K562 (cell line): ENCODE measurements around the gene SLC2A9. TPM values are rescaled to one million over a fixed set of nuclear protein-coding genes. Genes with fewer than 3 reads are reported as not detected.

ENCODE experiments used
- ARID1B ChIP-seq: fragments of 450-650 bp; IDR thresholded peaks from 2 replicates; pipeline ENCODE4 v1.6.1; 2016; ENCODE audit warnings: antibody characterized with exemption, mild to moderate bottlenecking, inconsistent platforms
- CEBPG ChIP-seq, 3 experiments: fragments of 200-800 bp in 1 of 3; sonication (Bioruptor generic) in 1 of 3; sonication (generic) in 1 of 3; formaldehyde crosslinking in 1 of 3; IDR thresholded peaks in 2 of 3; conservative IDR thresholded peaks in 1 of 3; 2 replicates each; pipeline versions ENCODE4 v1.6.1 to v1.8.0; 2016 to 2022; ENCODE audit warnings: missing compliant biosample characterization in 2 of 3, missing genetic modification characterization in 2 of 3, mild to moderate bottlenecking in 1 of 3, missing genetic modification reagents in 1 of 3
- COPS2 ChIP-seq: fragments of 450-650 bp; conservative IDR thresholded peaks from 2 replicates; pipeline ENCODE4 v1.6.1; 2016; ENCODE audit warnings: mild to moderate bottlenecking, moderate library complexity
- EP400 ChIP-seq: fragments of 450-650 bp; IDR thresholded peaks from 2 replicates; pipeline ENCODE4 v1.6.1; 2017; ENCODE audit warnings: antibody characterized with exemption, mild to moderate bottlenecking, moderate library complexity
- ETV1 ChIP-seq: fragments of 450-650 bp; conservative IDR thresholded peaks from 2 replicates; pipeline ENCODE4 v1.6.1; 2016; ENCODE audit warnings: missing genetic modification characterization, control low read depth, low read depth, missing compliant biosample characterization
- GTF2B ChIP-seq: IDR thresholded peaks from 2 replicates; pipeline ENCODE4 v1.6.1; 2011; ENCODE audit not compliant: insufficient read length; ENCODE audit errors: extremely low read depth
- HMGXB4 ChIP-seq: sonication (generic); formaldehyde crosslinking; IDR thresholded peaks from 2 replicates; pipeline ENCODE4 v1.8.1; 2023; ENCODE audit warnings: mild to moderate bottlenecking, missing genetic modification reagents
- JUND ChIP-seq, 2 experiments: IDR thresholded peaks; 2 replicates in 1 of 2; 3 replicates in 1 of 2; pipeline ENCODE4 v1.6.1; 2011; ENCODE audit warnings: borderline replicate concordance in 2 of 2, low read depth in 2 of 2, low read length in 2 of 2, improper control_type of control experiment in 1 of 2, missing biosample characterization in 1 of 2, missing genetic modification characterization in 1 of 2, missing genetic modification reagents in 1 of 2
- KAT2B ChIP-seq: IDR thresholded peaks from one replicate; pipeline ENCODE4 v1.6.1; 2012; ENCODE audit warnings: low read depth, mild to moderate bottlenecking, control low read depth, inconsistent platforms, low read length, moderate library complexity
- RBM22 ChIP-seq: fragments of 200-400 bp; formaldehyde crosslinking; IDR thresholded peaks from 2 replicates; pipeline ENCODE4 v1.6.1; 2018; ENCODE audit warnings: low read length, low read depth; ENCODE audit not compliant: poor library complexity, severe bottlenecking
- RUNX1 ChIP-seq: sonication (generic); IDR thresholded peaks from 2 replicates; pipeline ENCODE4 v1.6.1; 2016; ENCODE audit warnings: antibody characterized with exemption, low read depth
- SMARCA5 ChIP-seq: fragments of 450-650 bp; IDR thresholded peaks from 2 replicates; pipeline ENCODE4 v1.6.1; 2016
- ZBTB33 ChIP-seq: sonication (generic); formaldehyde crosslinking; IDR thresholded peaks from 2 replicates; pipeline ENCODE4 v1.8.1; 2023; ENCODE audit warnings: mild to moderate bottlenecking, missing genetic modification reagents
- ZNF316 ChIP-seq: fragments of 450-650 bp; IDR thresholded peaks from 2 replicates; pipeline ENCODE4 v1.6.1; 2016
- ZNF384 ChIP-seq: IDR thresholded peaks from 2 replicates; pipeline ENCODE4 v1.6.1; 2012; ENCODE audit warnings: low read depth, low read length, improper control_type of control experiment
- ZNF449 ChIP-seq: fragments of 250-450 bp; sonication (Bioruptor Pico); IDR thresholded peaks from 2 replicates; pipeline ENCODE4 v1.8.0; 2022; ENCODE audit warnings: moderate library complexity, mild to moderate bottlenecking, inconsistent platforms
- ZNF77 ChIP-seq: fragments of 250-450 bp; sonication (Bioruptor Pico); IDR thresholded peaks from 2 replicates; pipeline ENCODE4 v1.5.0; 2020
- polyA plus RNA-seq, 8 experiments: library from polyadenylated mRNA; depleted of rRNA in 4 of 8; stranded (reverse) in 5 of 8; unstranded in 3 of 8; fragments of >200 nt; fragmentation: Nextera tagmentation in 2 of 8; fragmentation: Illumina TruSeq in 1 of 8; extraction: Ambion mirVana in 2 of 8; extraction: Trizol in 1 of 8; gene quantifications; 2 replicates each; pipeline versions ENCODE4 v1.2.1 to v1.2.3, GENCODE V29; 2011 to 2014; ENCODE audit warnings: inconsistent platforms in 1 of 8, missing spikeins in 1 of 8
- total RNA-seq, 7 experiments: library from RNA; depleted of rRNA in 6 of 7; stranded (reverse); fragments of >200 nt in 6 of 7; fragmentation: Illumina TruSeq in 2 of 7; extraction: Trizol in 2 of 7; gene quantifications; 2 replicates each; pipeline versions ENCODE4 v1.2.1 to v1.2.3, GENCODE V29; 2011 to 2021; ENCODE audit warnings: low replicate concordance in 1 of 7
- TF ChIP-seq, protein P1 (sequence below): sonication (generic); formaldehyde crosslinking; IDR thresholded peaks from 2 replicates; pipeline ENCODE4 v1.8.0; 2022; ENCODE audit warnings: mild to moderate bottlenecking, missing genetic modification reagents, borderline replicate concordance

SLC2A9 gene
- total and polyA plus RNA-seq, 9 of the 15 experiments (the other 6 are each of a cell fraction or from before 2014, with no cell fraction given), result 0.15 to 1.9 (median 0.76) TPM

- TF ChIP-seq ZNF449 (CRISPR knock-in tag) (no peak), ZNF77 (no peak), ZBTB33 (CRISPR knock-in tag) (no peak), ZNF384 (peak; percentile 10; the same call in 1 of the 2 replicates), ARID1B (0 out of 2 replicates have a peak, but pooled peaks have one; percentile 12), RBM22 (no peak), GTF2B (no peak), ETV1 (tag) (no peak), COPS2 (no peak), JUND (IDR thresholded peaks at IDR 0.05; ENCODE audit: borderline replicate concordance, low read depth, low read length) (peak; percentile 45; the same call in 1 of the 2 replicates), JUND (tag; IDR thresholded peaks at IDR 0.05; ENCODE audit: borderline replicate concordance, low read depth, low read length) (peak; percentile 35; the same call in 1 of the 3 replicates), EP400 (peak; percentile 24; the same call in 1 of the 2 replicates), RUNX1 (no peak), HMGXB4 (CRISPR knock-in tag) (no peak), CEBPG (CRISPR knock-in tag; IDR thresholded peaks at IDR 0.05) (peak; percentile 82), CEBPG (tag; conservative IDR thresholded peaks at IDR 0.05 in 1 of 2, IDR thresholded peaks at IDR 0.05 in 1 of 2) (peak; percentile 73 to 91), KAT2B (no peak), SMARCA5 (no peak), ZNF316 (peak; percentile 88)
- TF ChIP-seq, protein P1, sequence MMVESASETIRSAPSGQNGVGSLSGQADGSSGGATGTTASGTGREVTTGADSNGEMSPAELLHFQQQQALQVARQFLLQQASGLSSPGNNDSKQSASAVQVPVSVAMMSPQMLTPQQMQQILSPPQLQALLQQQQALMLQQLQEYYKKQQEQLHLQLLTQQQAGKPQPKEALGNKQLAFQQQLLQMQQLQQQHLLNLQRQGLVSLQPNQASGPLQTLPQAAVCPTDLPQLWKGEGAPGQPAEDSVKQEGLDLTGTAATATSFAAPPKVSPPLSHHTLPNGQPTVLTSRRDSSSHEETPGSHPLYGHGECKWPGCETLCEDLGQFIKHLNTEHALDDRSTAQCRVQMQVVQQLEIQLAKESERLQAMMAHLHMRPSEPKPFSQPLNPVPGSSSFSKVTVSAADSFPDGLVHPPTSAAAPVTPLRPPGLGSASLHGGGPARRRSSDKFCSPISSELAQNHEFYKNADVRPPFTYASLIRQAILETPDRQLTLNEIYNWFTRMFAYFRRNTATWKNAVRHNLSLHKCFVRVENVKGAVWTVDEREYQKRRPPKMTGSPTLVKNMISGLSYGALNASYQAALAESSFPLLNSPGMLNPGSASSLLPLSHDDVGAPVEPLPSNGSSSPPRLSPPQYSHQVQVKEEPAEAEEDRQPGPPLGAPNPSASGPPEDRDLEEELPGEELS, result no peak
Measured at GRCh38 chr4:9847968-9848748, 173.1 kb downstream of the SLC2A9 start (continued).
